Measurements from ENCODE around the gene EBF3.

The EBF3 gene

GRCh38 chr10:129958629-129959543, 5.2 kb downstream of the EBF3 start:
- H3K4me3 ChIP-seq (ENCODE audit: low read length): no peak overlapping the region
- TF ChIP-seq ZNF274 (IDR thresholded peaks at IDR 0.05; ENCODE audit: low read depth, low read length): no peak

GRCh38 chr10:129958148-129958628, 5.9 kb downstream of the EBF3 start:
- no peak for TF ChIP-seq ZNF274 (IDR thresholded peaks at IDR 0.05; ENCODE audit: low read depth, low read length)
- H3K4me3 ChIP-seq (ENCODE audit: low read length): no peak overlapping the region

- H3K4me3 ChIP-seq (ENCODE audit: low read length): no peak overlapping the region
- no peak for TF ChIP-seq ZNF274 (IDR thresholded peaks at IDR 0.05; ENCODE audit: low read depth, low read length)
These were observed 7.0 kb downstream of the EBF3 start for GRCh38 chr10:129956876-129957673.

DNA sequence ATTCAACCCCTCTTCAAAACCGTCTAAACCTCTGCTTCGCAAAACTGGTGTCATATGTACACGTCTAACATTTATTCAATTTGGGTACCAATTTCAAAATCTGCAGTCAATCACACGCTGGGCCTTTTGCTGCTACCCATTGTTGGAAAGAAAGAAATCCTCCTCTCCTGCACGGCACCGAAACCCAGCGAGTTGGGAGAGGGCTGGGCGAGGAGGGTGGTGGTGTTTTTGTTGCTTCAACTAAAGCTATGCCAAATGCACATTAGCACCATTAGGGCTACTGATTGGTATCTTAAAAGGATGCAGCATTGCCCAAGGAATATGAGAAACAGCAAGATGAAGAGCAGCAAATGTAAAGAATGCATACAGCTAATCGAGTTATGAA, 7.8 kb downstream of the EBF3 start:
- H3K4me3 ChIP-seq (ENCODE audit: low read length): no peak overlapping the region
- no peak for TF ChIP-seq ZNF274 (IDR thresholded peaks at IDR 0.05; ENCODE audit: low read depth, low read length)

- TF ChIP-seq ZNF274 (IDR thresholded peaks at IDR 0.05; ENCODE audit: low read depth, low read length): no peak
- no peak overlapping the region for H3K4me3 ChIP-seq (ENCODE audit: low read length)
These were observed 8.3 kb downstream of the EBF3 start for GRCh38 chr10:129955601-129956285.

GRCh38 chr10:129954492-129955315, 9.4 kb downstream of the EBF3 start:
- TF ChIP-seq ZNF274 (IDR thresholded peaks at IDR 0.05; ENCODE audit: low read depth, low read length): no peak
- no peak overlapping the region for H3K4me3 ChIP-seq (ENCODE audit: low read length)

DNA sequence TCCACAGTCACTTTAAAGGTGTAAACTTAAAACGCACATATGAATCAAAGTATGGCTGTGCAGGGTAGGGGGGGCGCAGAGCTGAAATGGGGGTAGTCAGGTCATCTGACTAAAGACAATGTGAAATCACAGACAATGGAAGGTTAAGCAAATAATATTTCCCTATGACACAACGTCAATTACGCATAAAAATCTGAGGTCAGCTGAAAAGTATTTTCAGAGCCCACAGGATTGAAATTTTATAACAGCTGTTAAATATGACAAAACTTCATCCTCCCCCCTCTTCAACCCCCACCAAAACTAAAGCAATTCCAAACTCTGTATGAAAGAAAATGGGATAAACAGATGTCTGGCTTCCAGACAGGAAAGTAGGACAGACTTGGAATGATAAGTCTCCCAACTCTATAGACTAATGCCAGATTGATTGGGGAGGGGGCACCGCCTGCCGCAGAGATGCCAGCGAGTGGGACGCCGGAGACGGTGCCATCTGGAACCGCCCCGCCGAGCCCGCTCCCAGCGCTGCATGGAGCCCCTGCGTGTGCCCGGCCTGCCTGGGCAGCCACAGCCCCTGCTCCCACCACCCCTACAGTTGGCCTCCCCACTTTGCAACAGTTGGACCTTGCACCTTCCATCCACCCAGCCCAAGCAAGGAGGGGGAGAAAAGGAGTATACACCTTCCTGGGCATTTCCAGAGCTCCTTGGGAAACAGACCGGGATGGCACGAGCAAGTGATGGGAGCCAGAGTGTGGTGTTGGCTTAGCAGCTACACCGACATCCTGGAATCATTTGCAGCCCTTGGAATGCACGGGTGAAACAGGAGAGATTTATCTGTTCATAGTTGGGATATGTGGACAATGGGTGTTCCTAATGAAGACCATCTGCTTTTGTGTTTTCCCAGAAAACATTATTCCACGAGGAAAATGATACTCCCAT, 10.7 kb downstream of the EBF3 start:
- H3K4me3 ChIP-seq (ENCODE audit: low read length): no peak overlapping the region
- TF ChIP-seq ZNF274 (IDR thresholded peaks at IDR 0.05; ENCODE audit: low read depth, low read length): no peak

GRCh38 chr10:129952378-129953118, 11.5 kb downstream of the EBF3 start:
- TF ChIP-seq ZNF274 (IDR thresholded peaks at IDR 0.05; ENCODE audit: low read depth, low read length): no peak
- no peak overlapping the region for H3K4me3 ChIP-seq (ENCODE audit: low read length)

DNA sequence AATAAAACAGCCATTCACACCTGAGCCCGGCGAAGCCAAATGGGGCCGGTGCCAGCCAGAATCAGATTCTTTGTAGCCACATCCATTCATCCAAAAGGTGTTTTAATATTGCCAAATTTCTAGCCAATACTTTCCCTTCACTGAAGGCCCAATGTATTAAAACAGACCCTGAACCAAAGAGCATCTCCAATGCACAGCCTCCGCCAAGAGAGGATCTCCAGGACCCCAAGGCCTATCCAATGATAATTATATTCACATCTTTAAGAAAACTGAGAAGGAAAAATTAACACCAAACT, 12.2 kb downstream of the EBF3 start:
- H3K4me3 ChIP-seq (ENCODE audit: low read length): no peak overlapping the region
- TF ChIP-seq ZNF274 (IDR thresholded peaks at IDR 0.05; ENCODE audit: low read depth, low read length): no peak

DNA sequence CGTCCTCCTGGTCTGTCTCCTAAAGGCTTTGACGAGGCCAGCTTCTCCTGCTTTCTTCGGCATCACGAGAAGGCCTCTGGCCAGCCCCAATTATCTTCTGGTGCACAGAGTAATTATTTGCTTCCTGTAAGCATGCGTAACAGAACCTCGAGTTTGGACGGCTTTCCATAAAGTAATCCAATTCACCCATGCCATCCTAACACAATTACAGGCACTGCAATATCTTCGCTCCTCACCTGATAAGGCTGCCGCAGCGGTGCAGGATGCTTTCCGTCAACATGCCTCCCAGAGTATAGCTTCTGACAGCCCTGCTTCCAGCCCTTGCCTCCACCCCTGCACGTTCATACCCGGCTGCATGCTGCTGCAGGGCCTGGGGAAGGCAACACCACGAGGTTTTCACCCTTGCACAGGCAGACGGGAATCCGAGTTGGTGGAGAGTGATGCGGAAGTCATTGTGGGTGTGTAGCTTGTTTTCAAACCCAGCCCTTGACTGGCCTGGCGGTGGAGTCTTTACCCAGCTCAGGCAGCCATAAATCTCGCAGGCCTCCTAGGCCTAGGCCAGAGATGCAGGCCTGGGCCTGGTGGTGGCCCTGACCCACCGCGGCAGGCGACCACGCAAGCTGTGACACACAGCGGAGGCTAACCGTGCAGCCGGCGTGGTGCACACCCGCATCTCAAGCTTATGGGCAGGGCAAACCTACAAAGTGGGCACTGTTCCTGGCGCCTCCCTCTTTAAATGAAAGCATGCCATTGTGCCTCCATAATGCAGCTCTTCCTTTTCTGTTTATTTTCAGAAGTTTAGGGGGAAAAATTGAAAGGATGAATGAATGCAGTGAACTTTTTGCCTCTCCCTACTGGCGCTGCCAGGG, 12.7 kb downstream of the EBF3 start:
- no peak overlapping the region for H3K4me3 ChIP-seq (ENCODE audit: low read length)
- no peak for TF ChIP-seq ZNF274 (IDR thresholded peaks at IDR 0.05; ENCODE audit: low read depth, low read length)

DNA sequence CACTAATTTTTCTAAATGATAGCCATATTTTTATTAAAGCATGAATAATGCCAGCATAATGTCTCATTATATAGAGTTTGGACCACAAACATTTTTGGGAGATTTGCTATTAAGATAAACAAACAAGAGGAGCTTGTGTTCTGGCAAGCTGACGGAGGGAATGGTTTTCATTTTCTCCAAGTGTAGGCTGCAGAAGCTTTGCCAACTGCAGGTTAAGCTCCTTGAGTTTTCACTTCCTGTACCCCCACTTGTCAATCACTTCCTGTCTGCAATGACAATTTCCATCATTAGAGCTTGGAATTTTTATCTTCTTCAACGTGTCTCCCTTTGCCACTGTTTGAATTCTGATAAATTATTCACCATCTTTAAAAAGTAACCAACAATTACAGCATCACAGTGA, 13.4 kb downstream of the EBF3 start:
- no peak for TF ChIP-seq ZNF274 (IDR thresholded peaks at IDR 0.05; ENCODE audit: low read depth, low read length)
- H3K4me3 ChIP-seq (ENCODE audit: low read length): no peak overlapping the region

Measured in GM08714 (cell line).